HG02840 (cell line): ENCODE results near the gene ZFAND6.
A peak's percentile ranks its signal among the peaks of the same experiment; 100 is the strongest.
"Not testable (repeated sequence)": the region's sequence is repeated elsewhere in the genome, so short reads cannot be mapped to it uniquely, and the experiment has no call there.

Source experiments
- ATAC-seq: cut with Tn5 transposase; IDR thresholded peaks from one replicate; pipeline ENCODE4 v1.9.1; 2021; ENCODE audit warnings: mild to moderate bottlenecking, moderate library complexity, moderate number of reproducible peaks; ENCODE audit not compliant: unreplicated experiment, low FRiP score

ZFAND6 gene

DNA sequence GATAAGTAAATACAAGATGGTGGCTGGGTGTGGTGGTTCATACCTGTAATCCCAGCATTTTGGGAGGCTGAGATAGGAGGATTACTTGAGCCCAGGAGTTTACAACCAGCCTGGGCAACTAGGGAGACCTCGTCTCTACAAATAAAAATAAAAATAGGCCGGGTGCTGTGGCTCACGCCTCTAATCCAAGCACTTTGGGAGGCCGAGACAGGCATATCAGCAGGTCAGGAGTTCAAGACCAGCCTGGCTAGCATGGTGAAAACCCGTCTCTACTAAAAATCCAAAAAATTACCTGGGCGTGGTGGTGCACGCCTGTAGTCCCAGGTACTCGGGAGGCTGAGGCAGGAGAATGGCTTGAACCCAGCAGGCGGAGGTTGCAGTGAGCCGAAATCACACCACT, 14.3 kb upstream of the ZFAND6 start:
- ATAC-seq, result not testable (repeated sequence)

DNA sequence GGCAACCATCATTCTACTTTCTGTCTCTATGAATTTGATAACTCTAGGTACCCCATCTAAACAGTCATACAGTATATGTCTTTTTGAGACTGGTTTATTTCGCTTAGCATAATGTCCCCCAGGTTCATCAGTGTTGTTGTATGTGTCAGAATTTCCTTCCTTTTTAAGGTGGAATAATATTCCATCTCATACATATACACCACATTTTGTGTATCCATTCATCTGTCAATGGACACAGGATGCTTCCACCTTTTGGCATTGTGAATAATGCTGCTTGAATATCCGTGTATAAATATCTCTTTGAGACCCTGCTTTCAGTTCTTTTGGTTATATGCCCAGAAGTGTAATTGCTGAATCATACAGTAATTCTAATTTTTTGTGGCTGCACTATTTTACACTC, 10.4 kb upstream of the ZFAND6 start:
- no peak for ATAC-seq

DNA sequence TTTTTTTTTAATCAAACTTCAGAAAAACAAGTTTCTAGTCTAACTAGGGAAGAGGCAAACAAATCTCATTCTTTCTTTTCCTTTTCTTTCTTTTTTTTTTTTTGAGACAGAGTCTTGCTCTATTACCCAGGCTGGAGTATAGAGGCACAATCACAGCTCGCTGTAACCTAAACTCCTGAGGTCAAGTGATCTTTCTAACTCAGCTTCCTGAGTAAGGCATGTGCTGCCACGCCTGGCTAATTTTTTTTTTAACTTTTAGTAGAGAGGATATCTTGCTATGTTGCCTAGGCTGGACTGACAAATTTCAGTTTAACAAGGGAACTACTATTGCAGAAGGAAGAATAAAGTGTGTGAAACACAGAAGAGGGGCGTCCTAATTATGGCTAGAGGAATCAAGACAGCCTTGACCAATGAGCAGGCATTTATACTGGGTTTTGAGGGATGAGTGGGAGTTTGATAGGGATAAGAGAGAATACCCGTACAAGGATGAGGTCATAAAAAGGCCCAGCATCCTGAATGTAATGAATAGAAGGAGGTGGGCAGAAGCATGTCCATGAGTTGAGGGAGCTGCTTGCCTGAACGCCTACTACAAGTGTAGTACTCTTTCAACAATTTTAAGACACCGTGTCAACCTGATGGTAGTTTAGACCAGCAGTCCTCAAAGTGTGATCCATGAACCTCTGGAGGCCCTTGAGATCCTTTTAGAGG, 6.7 kb upstream of the ZFAND6 start:
- ATAC-seq, result no peak

DNA sequence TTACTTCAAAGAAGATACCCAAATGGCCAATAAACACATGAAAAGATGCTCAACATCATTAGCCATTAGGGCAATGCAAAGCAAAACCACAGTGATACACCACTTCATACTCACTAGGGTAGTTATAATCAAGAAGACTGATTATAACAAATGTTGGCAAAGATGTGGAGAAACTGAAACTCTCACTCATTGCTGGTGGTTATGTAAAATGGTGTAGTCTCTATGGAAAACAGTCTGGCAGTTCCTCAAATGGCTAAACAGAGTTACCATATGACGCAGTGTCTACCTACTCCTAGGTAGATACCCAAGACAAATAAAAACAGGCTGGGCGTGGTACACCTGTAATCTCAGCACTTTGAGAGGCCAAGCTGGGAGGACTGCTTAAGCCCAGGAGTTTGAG, 3.5 kb upstream of the ZFAND6 start:
- no peak for ATAC-seq

DNA sequence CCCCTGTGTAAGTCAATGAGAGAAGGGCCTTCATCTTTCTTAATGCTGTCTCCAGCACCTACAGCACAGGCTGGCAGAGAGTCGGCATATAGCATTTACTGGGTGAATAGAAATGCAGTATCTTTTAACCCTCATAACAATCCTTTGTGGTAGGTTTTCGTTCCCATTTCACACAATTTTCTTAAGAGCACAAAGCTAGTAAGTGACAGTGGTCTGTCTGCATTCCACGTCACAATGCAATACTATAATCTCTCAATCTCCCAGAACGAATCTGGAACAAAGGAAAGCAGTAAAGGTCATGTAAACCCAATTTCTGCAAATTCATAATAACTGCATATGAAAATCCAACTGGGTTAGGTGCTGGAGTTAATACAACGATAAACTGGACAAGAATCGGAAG, 1.4 kb upstream of the ZFAND6 start:
- no peak for ATAC-seq

DNA sequence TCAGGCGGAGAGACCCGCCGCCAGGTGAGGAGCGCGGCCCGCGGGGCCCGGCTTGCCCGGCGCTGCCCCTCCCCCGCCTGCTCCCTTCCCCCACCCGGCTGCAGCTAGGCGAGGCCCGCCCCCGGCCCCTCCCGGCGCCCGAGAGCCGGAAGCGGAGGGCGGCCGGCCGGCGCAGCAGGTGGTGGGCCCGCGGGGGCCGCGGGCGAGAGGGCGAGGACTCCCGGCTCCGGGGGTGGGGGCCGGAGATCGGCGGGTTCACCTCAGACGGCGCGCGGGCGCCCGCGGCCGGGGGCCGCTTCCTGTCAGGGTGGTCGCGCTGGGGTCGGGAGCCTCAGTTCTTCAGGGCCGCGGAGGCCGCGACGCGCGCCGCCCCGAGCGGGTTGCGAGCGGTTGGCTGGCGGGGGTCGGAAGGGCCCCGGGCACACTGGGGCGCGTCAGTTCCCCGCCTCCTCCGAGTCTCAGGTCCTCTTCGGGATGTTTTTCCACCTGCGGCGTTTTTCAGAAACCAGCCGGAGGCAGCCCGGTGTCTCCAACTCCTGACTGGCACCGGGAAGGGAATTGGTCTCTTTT, 395 bp downstream of the ZFAND6 start:
- ATAC-seq, result peak; percentile 52

DNA sequence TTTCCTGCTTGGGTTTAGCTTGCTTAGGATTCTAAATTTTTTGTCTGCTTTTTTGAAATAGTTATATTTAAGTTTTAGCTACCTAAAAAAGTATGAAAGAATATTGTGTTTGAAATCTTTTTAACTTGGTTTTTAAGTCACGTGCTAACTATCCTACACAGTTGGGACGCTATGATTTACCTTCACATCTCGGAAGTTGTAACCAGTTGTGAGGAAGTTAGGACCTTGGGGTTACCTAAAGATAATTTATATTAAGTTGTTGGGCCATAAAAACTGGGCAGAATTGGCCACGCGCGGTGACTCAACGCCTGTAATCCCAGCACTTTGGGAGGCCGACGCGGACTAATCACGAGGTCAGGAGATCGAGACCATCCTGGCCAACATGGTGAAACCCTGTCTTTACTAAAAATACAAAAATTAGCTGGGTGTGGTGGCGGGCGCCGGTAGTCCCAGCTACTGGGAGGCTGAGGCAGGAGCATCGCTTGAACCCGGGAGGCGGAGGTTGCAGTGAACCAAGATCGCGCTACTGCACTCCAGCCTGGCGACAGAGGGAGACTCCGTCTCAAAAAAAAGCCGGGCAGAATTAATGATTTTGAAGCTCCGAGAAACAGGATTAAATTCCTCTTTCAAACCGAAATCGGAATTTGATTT, 1.0 kb downstream of the ZFAND6 start:
- no peak for ATAC-seq

DNA sequence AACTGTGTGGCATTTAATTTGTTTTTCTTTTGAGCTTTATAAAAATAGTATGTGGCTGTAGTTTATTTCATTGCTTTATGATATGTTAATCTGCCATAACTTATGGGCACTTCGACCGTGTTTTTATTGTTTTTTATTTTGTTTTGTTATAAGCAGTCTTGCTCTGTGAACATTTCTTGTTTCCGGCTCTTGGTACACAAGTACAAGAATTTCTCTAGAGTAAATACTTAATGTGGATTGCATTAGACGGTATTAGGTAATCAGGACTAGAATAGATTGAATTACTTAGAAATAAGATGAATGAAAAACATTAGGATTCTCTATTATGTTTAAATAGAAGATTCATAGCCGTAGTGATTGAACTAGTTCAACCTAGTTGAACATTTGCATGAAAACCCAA, 2.1 kb downstream of the ZFAND6 start:
- no peak for ATAC-seq

DNA sequence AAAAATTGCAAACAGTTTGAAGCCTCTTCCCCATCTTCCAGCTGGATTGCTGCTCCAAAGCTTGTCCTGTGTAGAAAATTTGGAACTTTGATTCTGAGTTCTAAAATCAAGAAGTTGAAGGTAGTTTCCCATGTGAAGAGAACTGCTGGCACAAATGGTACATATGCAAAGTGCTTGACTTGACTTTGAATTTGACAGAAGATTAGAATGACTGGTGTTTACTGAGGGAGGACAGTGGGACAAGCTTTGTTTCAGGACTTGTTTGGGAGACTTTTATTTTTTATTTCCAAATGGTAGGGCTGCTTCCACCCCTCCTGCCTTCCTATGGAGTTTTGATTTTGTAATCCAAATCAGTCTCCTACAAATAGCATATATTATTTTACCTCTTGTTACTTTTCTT, 7.4 kb downstream of the ZFAND6 start:
- no peak for ATAC-seq

DNA sequence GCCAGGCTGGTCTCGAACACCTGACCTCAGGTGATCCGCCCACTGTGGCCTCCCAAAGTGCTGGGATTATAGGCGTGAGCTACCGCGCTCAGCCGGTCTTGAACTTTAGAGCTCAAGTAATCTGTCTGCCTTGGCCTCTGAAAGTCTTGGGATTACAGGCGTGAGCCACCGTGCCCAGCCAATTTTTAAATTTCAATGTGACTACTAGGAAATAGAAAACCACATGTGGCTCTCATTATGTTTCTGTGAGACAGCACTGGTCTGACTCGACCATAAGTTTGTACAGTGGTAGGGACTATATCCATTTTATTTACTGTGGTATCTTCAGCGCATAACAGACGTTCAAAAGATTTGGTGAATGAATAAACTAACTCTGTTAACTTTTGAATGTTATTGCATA, 9.1 kb downstream of the ZFAND6 start:
- no peak for ATAC-seq

DNA sequence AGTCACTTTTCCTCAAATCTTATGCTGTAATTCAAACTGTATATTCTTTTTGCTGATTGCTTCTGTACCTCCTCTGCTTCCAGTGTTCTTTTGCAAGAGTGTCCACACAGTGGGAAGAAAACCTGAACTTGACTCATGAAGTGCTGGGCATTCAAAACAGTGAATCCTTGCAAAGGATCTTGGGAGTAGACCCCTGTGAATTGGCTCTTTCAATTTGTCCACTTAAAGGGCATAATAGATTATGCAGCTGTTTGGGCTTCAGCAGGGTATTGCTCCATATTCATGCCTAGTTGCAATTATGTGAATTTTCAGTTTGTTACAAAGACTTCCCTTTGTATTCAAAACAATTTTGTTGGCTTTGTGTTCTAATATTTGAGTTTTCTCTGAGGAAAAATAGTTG, 11.4 kb downstream of the ZFAND6 start:
- ATAC-seq, result no peak

DNA sequence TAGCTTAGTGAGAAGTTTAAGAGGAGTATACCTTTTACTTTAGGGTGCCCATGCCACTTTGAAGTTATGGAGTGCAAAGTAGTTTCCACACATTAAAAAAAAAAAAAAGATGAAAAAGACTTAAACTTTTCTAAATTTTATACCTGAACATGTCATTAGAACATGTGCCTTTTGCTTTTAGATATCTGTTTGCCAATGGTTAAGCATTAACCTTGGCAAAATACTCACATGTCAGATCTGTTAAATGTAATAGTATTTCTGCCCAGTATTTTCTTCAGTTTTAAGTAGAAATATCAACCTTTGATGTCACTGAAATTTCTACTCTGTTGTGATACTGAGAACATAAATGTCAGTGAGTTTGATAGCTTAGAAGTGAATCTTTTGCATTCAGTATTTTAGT, 12.2 kb downstream of the ZFAND6 start:
- no peak for ATAC-seq

DNA sequence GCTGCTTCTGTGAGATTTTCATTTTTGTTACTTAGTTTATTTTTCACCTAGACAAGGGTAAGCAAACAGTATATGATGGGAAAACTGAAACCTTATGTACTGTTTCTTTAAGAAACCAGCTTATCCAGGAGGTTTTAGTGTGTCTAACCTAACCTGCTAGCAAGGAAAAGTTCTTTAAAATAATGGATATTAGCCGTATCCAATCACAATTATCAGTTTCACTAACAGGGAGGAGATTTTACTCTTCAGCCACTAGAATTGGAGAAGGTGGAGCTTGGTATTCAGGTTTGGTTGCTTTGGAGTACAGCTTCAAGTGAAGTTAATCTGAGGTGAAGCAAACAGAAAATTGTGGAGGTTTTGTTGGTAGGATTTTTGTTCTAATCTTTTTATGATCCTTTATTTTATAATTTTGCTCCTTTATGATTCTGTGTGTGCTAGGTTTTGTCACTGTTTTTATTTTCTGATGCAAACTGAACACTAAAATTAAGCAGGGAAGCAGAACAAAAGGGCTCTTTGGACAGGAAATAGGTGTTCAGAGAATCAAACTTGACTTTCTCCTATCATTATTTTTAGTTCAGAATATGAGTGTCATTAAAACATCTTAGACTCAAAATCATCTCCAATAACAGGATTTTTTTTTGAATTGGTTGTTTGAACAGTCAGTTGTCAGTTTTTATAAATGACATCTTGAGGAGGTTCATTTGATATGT, 13.0 kb downstream of the ZFAND6 start:
- no peak for ATAC-seq

DNA sequence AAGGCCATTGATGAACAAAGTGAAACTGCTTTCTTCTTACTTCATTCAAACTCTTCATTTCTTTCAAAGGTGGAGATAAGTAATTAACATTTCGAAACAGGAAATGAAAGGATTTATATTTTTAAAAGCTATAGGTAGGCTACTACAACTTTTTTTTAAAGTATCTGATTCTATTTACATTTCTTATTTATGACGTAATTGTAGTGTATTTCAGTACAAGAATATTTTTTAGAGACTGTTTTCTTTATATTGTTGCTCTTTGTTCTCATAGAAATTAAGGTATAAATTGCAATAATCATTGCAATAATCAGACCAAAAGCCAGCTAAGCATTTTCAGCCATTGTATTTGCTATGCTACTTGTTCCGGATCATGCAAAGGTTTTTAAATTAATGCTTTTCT, 13.7 kb downstream of the ZFAND6 start:
- ATAC-seq, result no peak

DNA sequence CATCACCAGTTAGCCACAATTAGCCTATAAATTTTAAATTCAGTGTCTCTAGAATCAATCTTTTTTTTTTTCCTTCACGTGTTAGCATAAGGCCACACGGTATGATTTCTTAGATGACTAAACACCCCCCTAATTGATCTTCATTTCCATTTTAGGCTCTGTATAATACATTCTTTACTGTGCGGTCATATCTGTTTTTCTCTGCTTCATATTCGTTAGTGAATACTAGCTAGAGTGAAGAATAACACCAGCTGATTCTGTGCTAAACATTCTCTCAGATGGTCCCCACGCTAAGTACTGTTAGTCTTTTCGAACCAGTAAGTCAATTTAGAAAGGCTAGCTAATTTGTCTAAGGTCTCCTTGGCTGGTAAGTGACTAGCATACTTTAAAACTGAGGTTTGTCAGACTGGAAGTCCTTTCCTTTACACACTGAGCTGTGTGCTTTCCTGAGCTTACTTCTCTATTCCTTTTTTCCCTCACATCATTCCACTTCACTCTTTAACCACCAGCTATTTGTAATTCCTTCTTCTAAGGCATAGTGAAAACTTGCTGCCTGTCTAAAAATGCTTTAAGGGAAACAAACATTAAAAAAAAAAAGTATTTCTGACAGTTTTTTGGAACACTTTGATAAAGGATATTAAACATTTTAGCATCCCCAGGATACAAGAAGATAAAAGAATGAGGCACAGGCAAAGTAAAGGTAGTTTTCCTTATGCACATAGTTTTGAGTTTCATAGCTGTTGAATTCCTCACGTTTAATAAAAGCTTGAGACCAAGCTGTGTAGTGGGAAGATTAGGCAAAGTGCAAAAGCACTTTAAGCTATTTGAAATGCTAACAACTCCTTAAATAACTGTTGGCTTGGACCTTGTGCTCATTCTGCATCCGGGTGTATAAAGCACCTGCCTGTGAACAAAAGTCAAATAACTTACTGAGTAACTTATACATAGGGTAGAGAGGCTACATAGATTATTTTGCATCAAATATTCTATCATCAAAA, 17.1 kb downstream of the ZFAND6 start:
- no peak for ATAC-seq

DNA sequence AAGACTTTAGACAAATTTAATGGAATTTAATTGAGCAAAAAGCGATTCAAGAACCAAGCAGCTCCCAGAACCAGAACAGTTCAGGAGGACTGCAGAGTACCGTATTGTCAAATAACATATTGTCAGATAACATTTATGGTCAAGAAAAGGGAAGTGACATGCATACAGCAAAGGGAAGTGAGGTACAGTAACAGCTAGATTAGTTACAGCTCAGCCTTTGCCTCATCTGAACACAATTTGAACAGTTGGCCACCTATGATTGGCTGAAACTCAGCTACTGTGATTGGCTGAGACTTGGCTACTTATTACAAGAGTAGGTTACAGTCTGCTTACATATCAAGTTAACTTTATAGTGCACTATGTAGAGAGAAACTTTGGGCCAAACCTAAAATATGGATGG, 21.9 kb downstream of the ZFAND6 start:
- no peak for ATAC-seq

DNA sequence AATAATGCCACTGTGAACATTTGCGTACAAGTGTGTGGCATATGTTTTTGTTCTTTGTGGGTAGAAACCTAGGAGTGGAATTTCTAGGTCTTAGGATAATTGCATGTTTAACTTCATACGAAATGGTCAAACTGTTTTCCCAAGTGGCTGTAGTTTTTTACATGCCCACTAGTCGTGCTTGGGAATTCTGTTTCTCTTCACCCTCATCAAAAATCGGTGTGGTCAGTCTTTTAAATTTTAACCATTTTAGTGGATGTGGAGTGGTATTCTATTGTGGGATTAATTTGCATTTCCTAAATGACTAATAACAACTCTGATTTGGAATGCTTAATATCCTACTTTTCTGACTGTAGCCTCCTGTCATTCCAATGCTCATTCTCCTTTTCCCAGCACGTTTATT, 27.6 kb downstream of the ZFAND6 start:
- no peak for ATAC-seq

DNA sequence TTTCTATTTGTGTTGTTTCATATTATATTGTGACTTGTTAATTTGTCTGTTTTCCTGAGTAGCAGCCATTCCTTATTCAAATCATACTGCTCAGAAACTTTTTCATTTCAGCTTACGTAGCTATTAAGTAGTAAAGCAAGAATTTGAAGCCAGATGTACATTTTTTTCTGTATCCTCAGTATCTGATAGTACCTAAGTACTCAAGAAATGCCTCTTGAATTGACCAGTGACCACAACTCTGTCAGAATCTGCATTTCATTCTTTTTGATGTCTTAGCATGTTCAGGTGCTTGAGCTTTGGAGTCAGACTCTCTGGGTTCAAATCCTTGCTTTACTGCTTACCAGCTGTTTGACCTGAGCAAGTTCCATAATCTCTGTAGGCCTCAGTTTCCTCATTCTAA, 30.6 kb downstream of the ZFAND6 start:
- ATAC-seq, result no peak

DNA sequence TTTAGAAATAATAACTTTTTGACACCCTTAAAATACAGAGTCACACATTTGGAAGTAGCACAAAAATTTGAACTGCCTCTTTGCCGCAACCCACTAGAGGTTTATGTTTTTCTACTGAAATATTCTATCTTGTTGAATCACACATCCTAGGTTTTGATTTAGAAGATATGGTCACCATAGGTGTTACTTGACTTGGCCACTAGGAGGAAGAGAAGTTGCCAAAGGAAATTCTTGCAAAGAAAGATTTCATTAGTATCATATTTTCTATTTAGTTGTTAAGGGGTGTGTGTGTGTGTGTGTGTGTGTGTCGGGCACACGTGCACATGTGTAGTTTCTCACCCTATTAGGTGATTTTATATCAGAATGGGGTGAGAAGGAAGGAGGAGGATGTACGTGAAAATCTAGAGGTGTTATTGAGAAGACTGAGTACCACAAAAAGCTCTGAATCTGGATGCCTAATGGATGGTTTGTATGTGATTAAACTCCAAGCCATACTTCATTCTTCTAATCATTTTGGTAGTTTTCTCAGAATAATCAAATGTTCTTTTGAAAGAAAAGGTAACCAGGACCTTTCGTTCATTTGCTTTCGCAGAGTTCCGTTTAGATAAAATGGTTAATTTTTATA, 31.5 kb downstream of the ZFAND6 start:
- ATAC-seq, result no peak

DNA sequence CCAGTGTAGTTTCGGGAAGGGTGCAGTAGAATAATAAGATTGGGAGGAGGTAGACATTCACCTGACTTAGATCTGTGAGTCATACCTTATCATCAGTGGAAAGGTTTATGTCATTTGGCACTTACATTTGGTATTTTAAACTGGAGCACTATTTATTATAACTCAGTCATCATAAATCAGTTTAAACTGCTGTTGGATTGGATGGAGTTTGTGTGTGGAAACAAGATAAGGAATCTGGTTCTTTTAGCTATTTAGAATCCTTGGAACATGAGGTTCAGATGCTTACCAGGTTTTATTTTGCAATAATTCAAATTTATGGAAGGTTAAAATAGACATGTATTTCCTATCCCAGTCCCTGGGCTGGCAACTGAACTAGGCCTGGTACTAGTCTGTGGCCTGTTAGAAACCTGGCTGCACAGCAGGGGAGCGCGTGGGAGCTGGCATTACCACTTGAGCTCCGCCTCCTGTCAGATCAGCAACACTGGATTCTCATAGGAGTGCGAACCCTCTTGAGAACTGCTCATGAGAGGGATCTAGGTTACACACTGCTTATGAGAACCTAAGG, 34.5 kb downstream of the ZFAND6 start:
- no peak for ATAC-seq
